ENCODE results near the gene DHX9. TPM values are rescaled to one million over a fixed set of nuclear protein-coding genes. Genes with fewer than 3 reads are reported as not detected.

Gene DHX9
- total and polyA plus RNA-seq, 9 of the 15 experiments (the other 6 are each of a cell fraction or from before 2014, with no cell fraction given), result 100 to 409 (median 294) TPM

GRCh38 chr1:182935716-182936115, 96.6 kb downstream of the DHX9 start:
- ChIA-PET POLR2A (no interaction called here), CTCF (ENCODE audit: low intra/inter-chr PET ratio) (no interaction called here)
- H3K36me3 ChIP-seq (ENCODE audit: control insufficient read depth, insufficient read depth, low read length), result no peaks in the 10 kb centered on the region
- ATAC-seq (no peak), FAIRE-seq (no peak), DNase-seq (ENCODE audit: extremely low read depth in 1 of 4, low spot score in 3 of 4) (no peak)
- H3K9ac ChIP-seq (ENCODE audit: insufficient read depth in 1 of 2, low read depth in 2 of 2, low read length in 2 of 2), result no peak overlapping the region
- no peaks in the 10 kb centered on the region for H4K20me1 ChIP-seq (replicated peaks; ENCODE audit: control insufficient read depth, insufficient read depth, low read length)
- no peaks in the 10 kb centered on the region; the same call in 1 of the 2 replicates for H3K9me3 ChIP-seq (replicated peaks; ENCODE audit: control insufficient read depth, insufficient read depth, low read depth, low read length)
- H3K9me1 ChIP-seq (ENCODE audit: control insufficient read depth, insufficient read depth, low read length), result no peaks in the 10 kb centered on the region
- intact Hi-C loops (cut with micrococcal nuclease) (no loop called here), in situ Hi-C loops (cut with MboI) (no loop called here)
- H3K79me2 ChIP-seq (ENCODE audit: control insufficient read depth, insufficient read depth, low read length), result no peaks in the 10 kb centered on the region
- no peak overlapping the region for H3K4me3 ChIP-seq
- H3K4me2 ChIP-seq (ENCODE audit: insufficient read depth, low read length), result no peak overlapping the region
- H3K4me1 ChIP-seq (replicated peaks in 1 of 2; ENCODE audit: control insufficient read depth in 2 of 2, insufficient read depth in 2 of 2, low read length in 2 of 2), result no peaks in the 10 kb centered on the region
- BruUV-seq (replicated peaks), result no TSS peak
- H3K27me3 ChIP-seq (ENCODE audit: control insufficient read depth in 2 of 2, insufficient read depth in 2 of 2, low read length in 2 of 2), result no peaks in the 10 kb centered on the region
- no peak overlapping the region for H3K27ac ChIP-seq (ENCODE audit: extremely low read depth, low read depth, low read length)
- peak; percentile 3 for TF ChIP-seq RBM25 (IDR thresholded peaks at IDR 0.05; ENCODE audit: low read depth, low read length, severe bottlenecking)
- no peak for TF ChIP-seq FUS (optimal IDR thresholded peaks at IDR 0.05; ENCODE audit: low read depth, low read length)
- TF ChIP-seq ZNF507 (tag; conservative IDR thresholded peaks at IDR 0.05), result peak; percentile 96
- H2AFZ ChIP-seq (ENCODE audit: low read depth, low read length), result no peak overlapping the region

Other genes starting within 250 kb of the DHX9 start
- 0.37 and 0.50 TPM in 2 replicates for gene RGS16, start 235.0 kb upstream of the DHX9 start, total RNA-seq (2014; rRNA removed)
- gene RGS16, start 235.0 kb upstream of the DHX9 start, total RNA-seq (2014; rRNA removed; fragmentation: Illumina TruSeq; extraction: Trizol), result 0.26 and 0.36 TPM in 2 replicates
- 0.15 and 0.29 TPM in 2 replicates for gene RGS16, start 235.0 kb upstream of the DHX9 start, total RNA-seq (2015; rRNA removed; fragmentation: Illumina TruSeq; extraction: Trizol)
- gene RGS16, start 235.0 kb upstream of the DHX9 start, total RNA-seq (2021), result 0.38 and 0.55 TPM in 2 replicates
- 0.09 and 0.20 TPM in 2 replicates for gene RGS16, start 235.0 kb upstream of the DHX9 start, polyA plus RNA-seq (2011; rRNA removed)
- gene RGS16, start 235.0 kb upstream of the DHX9 start, polyA plus RNA-seq (2014; fragmentation: Illumina TruSeq; extraction: Trizol), result 0.52 and 0.62 TPM in 2 replicates
- under 1 TPM; 0.07 to 0.21 TPM for gene RGS16, start 235.0 kb upstream of the DHX9 start, polyA plus RNA-seq (2014; fragmentation: Nextera tagmentation; extraction: Ambion mirVana)
- 0.53 and 0.66 TPM in 2 replicates for gene RGS16, start 235.0 kb upstream of the DHX9 start, polyA plus RNA-seq (2014; rRNA removed)
- not detected in 2 replicates for gene RGS8, start 154.8 kb upstream of the DHX9 start, total RNA-seq (2014; rRNA removed)
- not detected in 2 replicates for gene RGS8, start 154.8 kb upstream of the DHX9 start, total RNA-seq (2014; rRNA removed; fragmentation: Illumina TruSeq; extraction: Trizol)
- gene RGS8, start 154.8 kb upstream of the DHX9 start, total RNA-seq (2015; rRNA removed; fragmentation: Illumina TruSeq; extraction: Trizol), result not detected in 2 replicates
- gene RGS8, start 154.8 kb upstream of the DHX9 start, total RNA-seq (2021), result not detected in 2 replicates
- gene RGS8, start 154.8 kb upstream of the DHX9 start, polyA plus RNA-seq (2011; rRNA removed), result not detected in 2 replicates
- gene RGS8, start 154.8 kb upstream of the DHX9 start, polyA plus RNA-seq (2014; fragmentation: Illumina TruSeq; extraction: Trizol), result not detected in 2 replicates
- not detected for gene RGS8, start 154.8 kb upstream of the DHX9 start, polyA plus RNA-seq (2014; fragmentation: Nextera tagmentation; extraction: Ambion mirVana)
- not detected in 2 replicates for gene RGS8, start 154.8 kb upstream of the DHX9 start, polyA plus RNA-seq (2014; rRNA removed)
- 7.3 and 9.9 TPM in 2 replicates for gene NPL, start 49.6 kb upstream of the DHX9 start, total RNA-seq (2014; rRNA removed)
- 13.4 and 17.9 TPM in 2 replicates for gene NPL, start 49.6 kb upstream of the DHX9 start, total RNA-seq (2014; rRNA removed; fragmentation: Illumina TruSeq; extraction: Trizol)
- gene NPL, start 49.6 kb upstream of the DHX9 start, total RNA-seq (2015; rRNA removed; fragmentation: Illumina TruSeq; extraction: Trizol), result 11.5 and 15.8 TPM in 2 replicates
- gene NPL, start 49.6 kb upstream of the DHX9 start, total RNA-seq (2021), result 14.3 and 15.0 TPM in 2 replicates
- gene NPL, start 49.6 kb upstream of the DHX9 start, polyA plus RNA-seq (2011; rRNA removed), result 8.8 and 10.2 TPM in 2 replicates
- 14.7 and 19.2 TPM in 2 replicates for gene NPL, start 49.6 kb upstream of the DHX9 start, polyA plus RNA-seq (2014; fragmentation: Illumina TruSeq; extraction: Trizol)
- 10 to 100 TPM; 20.8 to 22.3 TPM for gene NPL, start 49.6 kb upstream of the DHX9 start, polyA plus RNA-seq (2014; fragmentation: Nextera tagmentation; extraction: Ambion mirVana)
- gene NPL, start 49.6 kb upstream of the DHX9 start, polyA plus RNA-seq (2014; rRNA removed), result 14.0 and 14.2 TPM in 2 replicates
- gene SHCBP1L, start 113.8 kb downstream of the DHX9 start, total RNA-seq (2014; rRNA removed), result not detected in 2 replicates
- not detected in 2 replicates for gene SHCBP1L, start 113.8 kb downstream of the DHX9 start, total RNA-seq (2014; rRNA removed; fragmentation: Illumina TruSeq; extraction: Trizol)
- not detected in 2 replicates for gene SHCBP1L, start 113.8 kb downstream of the DHX9 start, total RNA-seq (2015; rRNA removed; fragmentation: Illumina TruSeq; extraction: Trizol)
- not detected in 2 replicates for gene SHCBP1L, start 113.8 kb downstream of the DHX9 start, total RNA-seq (2021)
- not detected in 2 replicates for gene SHCBP1L, start 113.8 kb downstream of the DHX9 start, polyA plus RNA-seq (2011; rRNA removed)
- gene SHCBP1L, start 113.8 kb downstream of the DHX9 start, polyA plus RNA-seq (2014; fragmentation: Illumina TruSeq; extraction: Trizol), result not detected in 2 replicates
- not detected for gene SHCBP1L, start 113.8 kb downstream of the DHX9 start, polyA plus RNA-seq (2014; fragmentation: Nextera tagmentation; extraction: Ambion mirVana)
- not detected in 2 replicates for gene SHCBP1L, start 113.8 kb downstream of the DHX9 start, polyA plus RNA-seq (2014; rRNA removed)
- 0.36 and 0.53 TPM in 2 replicates for gene LAMC1, start 184.1 kb downstream of the DHX9 start, total RNA-seq (2014; rRNA removed)
- 0.07 and 0.13 TPM in 2 replicates for gene LAMC1, start 184.1 kb downstream of the DHX9 start, total RNA-seq (2014; rRNA removed; fragmentation: Illumina TruSeq; extraction: Trizol)
- gene LAMC1, start 184.1 kb downstream of the DHX9 start, total RNA-seq (2015; rRNA removed; fragmentation: Illumina TruSeq; extraction: Trizol), result 0.07 TPM in 1 of 2 replicates, not detected in the other
- 0.60 and 0.71 TPM in 2 replicates for gene LAMC1, start 184.1 kb downstream of the DHX9 start, total RNA-seq (2021)
- 0.13 and 0.16 TPM in 2 replicates for gene LAMC1, start 184.1 kb downstream of the DHX9 start, polyA plus RNA-seq (2011; rRNA removed)
- gene LAMC1, start 184.1 kb downstream of the DHX9 start, polyA plus RNA-seq (2014; fragmentation: Illumina TruSeq; extraction: Trizol), result 0.07 and 0.24 TPM in 2 replicates
- gene LAMC1, start 184.1 kb downstream of the DHX9 start, polyA plus RNA-seq (2014; fragmentation: Nextera tagmentation; extraction: Ambion mirVana), result not detected
- gene LAMC1, start 184.1 kb downstream of the DHX9 start, polyA plus RNA-seq (2014; rRNA removed), result 0.21 TPM in 1 of 2 replicates, not detected in the other

Data from K562 (cell line).